H1 (cell line): Measurements from ENCODE around the gene OR2Y1. TPM values are rescaled to one million over a fixed set of nuclear protein-coding genes. Genes with fewer than 3 reads are reported as not detected.

Source experiments
- CTCF ChIA-PET: fragments of 300-600 bp; sonication (Branson Sonifier 250); formaldehyde crosslinking; loops from one replicate; lab custom pipeline; 2021; ENCODE audit not compliant: partially characterized antibody; lab: Charles Lee
- POLR2A ChIA-PET: fragments of 300-600 bp; sonication (Branson Sonifier 250); formaldehyde crosslinking; loops from one replicate; lab custom pipeline; 2021; ENCODE audit warnings: inconsistent platforms; ENCODE audit not compliant: partially characterized antibody; lab: Charles Lee
- DNase-seq, 2 experiments: peaks; one replicate each; pipeline versions ENCODE4 v3.0.0 to v3.0.0-alpha.2; 2010 to 2022; ENCODE audit warnings: low spot score in 2 of 2, low read depth in 1 of 2, mixed read lengths in 1 of 2
- FAIRE-seq: peaks from 2 replicates; lab custom pipeline; 2011; peaks lifted over from hg19 to GRCh38; lab: Jason Lieb, UNC
- H2AFZ ChIP-seq: 2 replicates; pipeline ENCODE4 v1.8.1; 2012; ENCODE audit warnings: low read length, inconsistent platforms
- H2AK5ac ChIP-seq: 2 replicates; pipeline ENCODE4 v1.6.1; 2013; ENCODE audit warnings: low read depth, low read length
- H2BK120ac ChIP-seq: replicated peaks from 2 replicates; pipeline ENCODE3; 2013; ENCODE audit warnings: low read depth, low read length, inconsistent platforms
- H2BK12ac ChIP-seq: 2 replicates; pipeline ENCODE4 v1.6.1; 2013; ENCODE audit warnings: low read depth, low read length
- H2BK15ac ChIP-seq: 2 replicates; pipeline ENCODE4 v1.6.1; 2013; ENCODE audit warnings: low read length
- H2BK20ac ChIP-seq: 2 replicates; pipeline ENCODE4 v1.6.1; 2013; ENCODE audit warnings: low read length
- H2BK5ac ChIP-seq: 2 replicates; pipeline ENCODE4 v1.6.1; 2013; ENCODE audit warnings: low read depth, low read length
- H3K14ac ChIP-seq: 2 replicates; pipeline ENCODE4 v1.6.1; 2013; ENCODE audit warnings: inconsistent platforms; ENCODE audit not compliant: insufficient read length
- H3K18ac ChIP-seq: 2 replicates; pipeline ENCODE4 v1.6.1; 2013; ENCODE audit warnings: low read length; ENCODE audit errors: extremely low read depth
- H3K23ac ChIP-seq: 2 replicates; pipeline ENCODE4 v1.6.1; 2013; ENCODE audit warnings: inconsistent platforms; ENCODE audit not compliant: insufficient read length
- H3K23me2 ChIP-seq: 2 replicates; pipeline ENCODE4 v1.6.1; 2013; ENCODE audit warnings: low read depth, low read length
- H3K27ac ChIP-seq: 2 replicates; pipeline ENCODE4 v1.6.1; 2011; ENCODE audit warnings: low read depth, low read length, inconsistent platforms
- H3K27me3 ChIP-seq, 4 experiments: replicated peaks in 1 of 4; 1 replicate in 1 of 4; 2 replicates in 3 of 4; pipeline versions ENCODE4 v1.6.1 to v1.8.1; 2011 to 2013; ENCODE audit warnings: low read length in 3 of 4, mild to moderate bottlenecking in 3 of 4, inconsistent platforms in 2 of 4, mixed read lengths in 2 of 4, moderate library complexity in 1 of 4; ENCODE audit not compliant: control insufficient read depth in 3 of 4, insufficient read depth in 3 of 4; ENCODE audit errors: extremely low read depth in 1 of 4
- H3K36me3 ChIP-seq, 4 experiments: 2 replicates each; pipeline versions ENCODE4 v1.6.1 to v1.8.1; 2011 to 2013; ENCODE audit warnings: mild to moderate bottlenecking in 4 of 4, low read length in 3 of 4, moderate library complexity in 2 of 4, control low read depth in 1 of 4, inconsistent platforms in 1 of 4; ENCODE audit not compliant: insufficient read depth in 4 of 4, control insufficient read depth in 2 of 4
- H3K4ac ChIP-seq: replicated peaks from 2 replicates; pipeline ENCODE3; 2013; ENCODE audit warnings: low read length, low read depth, mixed read lengths, inconsistent platforms; ENCODE audit not compliant: insufficient read length
- H3K4me1 ChIP-seq, 4 experiments: replicated peaks in 1 of 4; 1 replicate in 1 of 4; 2 replicates in 3 of 4; pipeline versions ENCODE4 v1.6.1 to v1.8.1; 2011 to 2013; ENCODE audit warnings: low read length in 3 of 4, inconsistent platforms in 2 of 4, mixed read lengths in 1 of 4; ENCODE audit not compliant: insufficient read depth in 4 of 4, control insufficient read depth in 3 of 4
- H3K4me2 ChIP-seq, 2 experiments: 2 replicates each; pipeline versions ENCODE4 v1.6.1 to v1.8.1; 2011 to 2013; ENCODE audit warnings: low read depth in 2 of 2, low read length in 2 of 2, control low read depth in 1 of 2, inconsistent platforms in 1 of 2, mild to moderate bottlenecking in 1 of 2; ENCODE audit not compliant: insufficient read depth in 1 of 2
- H3K4me3 ChIP-seq, 4 experiments: fragments of 200-600, 300-600 bp in 1 of 4; sonication (generic), shearing (Covaris generic), sonication (Bioruptor Twin) in 1 of 4; 2 replicates each; pipeline versions ENCODE4 v1.5.1 to v1.8.1; 2011 to 2016; ENCODE audit warnings: low read length in 4 of 4, low read depth in 3 of 4, control low read depth in 2 of 4, inconsistent platforms in 2 of 4, mild to moderate bottlenecking in 2 of 4, mixed read lengths in 1 of 4, moderate library complexity in 1 of 4; ENCODE audit not compliant: insufficient read depth in 2 of 4; ENCODE audit errors: extremely low read depth in 1 of 4
- H3K56ac ChIP-seq: replicated peaks from 2 replicates; pipeline ENCODE3; 2013; ENCODE audit warnings: low read depth, mild to moderate bottlenecking, mixed read lengths, low read length, inconsistent platforms; ENCODE audit not compliant: insufficient read length
- H3K79me1 ChIP-seq: 2 replicates; pipeline ENCODE4 v1.6.1; 2013; ENCODE audit warnings: low read depth, low read length, control low read depth
- H3K79me2 ChIP-seq, 2 experiments: 2 replicates each; pipeline versions ENCODE4 v1.6.1 to v1.8.1; 2012 to 2013; ENCODE audit warnings: low read length in 2 of 2, mild to moderate bottlenecking in 2 of 2, inconsistent platforms in 1 of 2; ENCODE audit not compliant: insufficient read depth in 2 of 2, control insufficient read depth in 1 of 2
- H3K9ac ChIP-seq, 4 experiments: replicated peaks in 1 of 4; 1 replicate in 1 of 4; 2 replicates in 3 of 4; pipeline versions ENCODE4 v1.6.1 to v1.8.1; 2011 to 2013; ENCODE audit warnings: low read depth in 3 of 4, low read length in 3 of 4, control low read depth in 2 of 4, mild to moderate bottlenecking in 2 of 4, moderate library complexity in 2 of 4, inconsistent platforms in 1 of 4; ENCODE audit errors: extremely low read depth in 1 of 4
- H3K9me3 ChIP-seq, 2 experiments: 2 replicates each; pipeline versions ENCODE4 v1.6.1 to v1.8.1; 2012 to 2013; ENCODE audit warnings: mild to moderate bottlenecking in 2 of 2, moderate library complexity in 2 of 2, control low read depth in 1 of 2, inconsistent platforms in 1 of 2, low read depth in 1 of 2, low read length in 1 of 2, mixed read lengths in 1 of 2; ENCODE audit not compliant: insufficient read depth in 2 of 2
- H4K20me1 ChIP-seq, 2 experiments: replicated peaks in 1 of 2; 2 replicates each; pipeline versions ENCODE3 to v1.8.1; 2011 to 2013; ENCODE audit warnings: inconsistent platforms in 2 of 2, low read length in 2 of 2, mild to moderate bottlenecking in 1 of 2; ENCODE audit not compliant: insufficient read depth in 2 of 2, control insufficient read depth in 1 of 2
- H4K5ac ChIP-seq: 2 replicates; pipeline ENCODE4 v1.6.1; 2013; ENCODE audit warnings: low read length, low read depth, mixed read lengths, inconsistent platforms; ENCODE audit not compliant: insufficient read length
- H4K8ac ChIP-seq: 2 replicates; pipeline ENCODE4 v1.8.0; 2013; ENCODE audit warnings: mild to moderate bottlenecking, moderate library complexity, low read length, inconsistent platforms; ENCODE audit not compliant: insufficient read depth; ENCODE audit errors: extremely low read depth
- H4K91ac ChIP-seq: replicated peaks from 2 replicates; pipeline ENCODE3; 2013; ENCODE audit warnings: low read length, mixed read lengths, inconsistent platforms; ENCODE audit not compliant: insufficient read length
- E2F6 ChIP-seq: IDR thresholded peaks from 2 replicates; pipeline ENCODE4 v1.6.1; 2012; ENCODE audit warnings: inconsistent platforms
- JUND ChIP-seq: IDR thresholded peaks from 2 replicates; pipeline ENCODE4 v1.6.1; 2011; ENCODE audit warnings: mild to moderate bottlenecking, improper control_type of control experiment, low read length
- PHF8 ChIP-seq: fragments of 200-600 bp; sonication (generic); conservative IDR thresholded peaks from 2 replicates; pipeline ENCODE4 v1.7.1; 2012; ENCODE audit warnings: low read depth, mild to moderate bottlenecking, inconsistent platforms, low read length, moderate library complexity
- SIX5 ChIP-seq: IDR thresholded peaks from 2 replicates; pipeline ENCODE4 v1.6.1; 2011; ENCODE audit warnings: mild to moderate bottlenecking, low read depth, low read length
- TAF7 ChIP-seq: optimal IDR thresholded peaks from 2 replicates; pipeline ENCODE3; 2011; ENCODE audit warnings: low read depth, mild to moderate bottlenecking, inconsistent platforms, low read length, moderate library complexity, borderline replicate concordance
- WGBS, 2 experiments: shearing (Covaris generic) in 1 of 2; methylation state at CpG; one replicate each; pipeline versions ENCODE4 v1.1.6 to v1.1.7; 2013 to 2015; ENCODE audit warnings: low lambda C conversion rate in 2 of 2, mixed read lengths in 2 of 2, inconsistent platforms in 1 of 2, low coverage in 1 of 2, missing lambda C conversion rate in 1 of 2; ENCODE audit not compliant: insufficient replicate concordance in 2 of 2, insufficient coverage in 1 of 2, insufficient read length in 1 of 2; ENCODE audit errors: extremely low coverage in 1 of 2, missing lambda C conversion rate in 1 of 2; 5-methylcytosine and 5-hydroxymethylcytosine counted together
- polyA plus RNA-seq, 7 experiments: library from polyadenylated mRNA; depleted of rRNA in 3 of 7; stranded (reverse) in 5 of 7; unstranded in 2 of 7; fragments of >200 nt in 5 of 7; fragments of 200-250 nt in 2 of 7; gene quantifications; 1 replicate in 5 of 7; 2 replicates in 1 of 7; 4 replicates in 1 of 7; pipeline versions ENCODE4 v1.2.1 to v1.2.3, GENCODE V29; 2011 to 2013; ENCODE audit warnings: missing spikeins in 2 of 7, mixed read lengths in 2 of 7
- total RNA-seq: library from RNA; stranded (reverse); fragmentation: NEBNext Ultra II Directional; extraction: Animal tissue kit (Norgen Biotek cat#: 25700); gene quantifications from 2 replicates; pipeline ENCODE4 v1.2.1, GENCODE V29; 2021

The OR2Y1 gene
- total and polyA plus RNA-seq, 2 of the 8 experiments (the other 6 are each of a cell fraction or from before 2014, with no cell fraction given), result not detected

GRCh38 chr5:180779985-180780610 lies 40.2 kb upstream of the OR2Y1 start:
- Histone ChIP-seq H4K91ac (no peak overlapping the region), H2BK12ac (no peak overlapping the region), H3K36me3 (no peaks in the 10 kb centered on the region; a peak in 1 of 8 replicates), H2BK15ac (no peak overlapping the region), H3K4me3 (no peak overlapping the region), H3K4me2 (no peak overlapping the region), H2BK5ac (no peak overlapping the region), H3K23ac (no peak overlapping the region), H4K5ac (no peak overlapping the region), H3K4ac (no peak overlapping the region), H3K56ac (no peak overlapping the region), H2BK120ac (no peak overlapping the region), H2AK5ac (no peak overlapping the region), H3K23me2 (no peaks in the 10 kb centered on the region; the same call in 1 of the 2 replicates), H4K8ac (no peak overlapping the region), H3K27ac (no peak overlapping the region), H3K27me3 (no peaks in the 10 kb centered on the region), H3K18ac (no peak overlapping the region), H3K79me2 (no peaks in the 10 kb centered on the region), H3K4me1 (peaks cover under 1 to 4% (median under 1%) of the 10 kb centered on the region in 4 experiments; a peak in 6 of 7 replicates), H2AFZ (no peak overlapping the region), H3K14ac (no peak overlapping the region), H4K20me1 (no peaks in the 10 kb centered on the region), H3K9me3 (no peaks in the 10 kb centered on the region; a peak in 1 of 4 replicates), H2BK20ac (no peak overlapping the region), H3K9ac (no peak overlapping the region), H3K79me1 (no peaks in the 10 kb centered on the region; the same call in 1 of the 2 replicates)
- no peak for FAIRE-seq
- WGBS, 2 experiments, result 94% methylated on average over 10 of the region's 10 CpGs; no CpG with 5 or more reads in 1 of the 2 experiments
- ChIA-PET CTCF (interaction anchor here (0.5 to 1.3 kb wide), 4 partner anchors 10 to 342 kb away, joined by 3 to 4 read pairs (median 4); no protein-coding TSS in a partner anchor), POLR2A (interaction anchor here (0.6 kb wide), 1 partner anchor 60 kb away, joined by 3 read pairs; no protein-coding TSS in a partner anchor)
- DNase-seq, result no peak
- TF ChIP-seq E2F6 (no peak), JUND (no peak), PHF8 (no peak), SIX5 (no peak), TAF7 (no peak)
